ENCODE results near the gene P2RY11. TPM values are rescaled to one million over a fixed set of nuclear protein-coding genes. Genes with fewer than 3 reads are reported as not detected.

The P2RY11 gene
- total RNA-seq, 1 experiment from 2014 or later = 43.8 TPM

DNA sequence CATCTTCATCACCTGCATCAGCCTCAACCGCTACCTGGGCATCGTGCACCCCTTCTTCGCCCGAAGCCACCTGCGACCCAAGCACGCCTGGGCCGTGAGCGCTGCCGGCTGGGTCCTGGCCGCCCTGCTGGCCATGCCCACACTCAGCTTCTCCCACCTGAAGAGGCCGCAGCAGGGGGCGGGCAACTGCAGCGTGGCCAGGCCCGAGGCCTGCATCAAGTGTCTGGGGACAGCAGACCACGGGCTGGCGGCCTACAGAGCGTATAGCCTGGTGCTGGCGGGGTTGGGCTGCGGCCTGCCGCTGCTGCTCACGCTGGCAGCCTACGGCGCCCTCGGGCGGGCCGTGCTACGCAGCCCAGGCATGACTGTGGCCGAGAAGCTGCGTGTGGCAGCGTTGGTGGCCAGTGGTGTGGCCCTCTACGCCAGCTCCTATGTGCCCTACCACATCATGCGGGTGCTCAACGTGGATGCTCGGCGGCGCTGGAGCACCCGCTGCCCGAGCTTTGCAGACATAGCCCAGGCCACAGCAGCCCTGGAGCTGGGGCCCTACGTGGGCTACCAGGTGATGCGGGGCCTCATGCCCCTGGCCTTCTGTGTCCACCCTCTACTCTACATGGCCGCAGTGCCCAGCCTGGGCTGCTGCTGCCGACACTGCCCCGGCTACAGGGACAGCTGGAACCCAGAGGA lies 2.6 kb downstream of the P2RY11 start:
- DNase-seq (ENCODE audit: low read depth, low spot score) (no peak), ATAC-seq (peak; percentile 20)
- no peak overlapping the region for H3K4me3 ChIP-seq (replicated peaks in 1 of 2; ENCODE audit: low read depth in 1 of 2, low read length in 2 of 2)
- H3K79me2 ChIP-seq (ENCODE audit: insufficient read depth, low read length) = peaks cover 39% of the 10 kb centered on the region
- H3K9me3 ChIP-seq (ENCODE audit: control insufficient read depth in 1 of 2, insufficient read depth in 1 of 2, low read depth in 1 of 2, low read length in 2 of 2) = no peaks in the 10 kb centered on the region
- H3K27ac ChIP-seq (ENCODE audit: low read depth, low read length) = peak overlapping the region; percentile 47; the same call in 1 of the 2 replicates
- peaks cover 5 to 42% of the 10 kb centered on the region in 2 experiments for H3K4me1 ChIP-seq (ENCODE audit: control insufficient read depth in 1 of 2, insufficient read depth in 2 of 2, low read length in 2 of 2)
- POLR2A ChIA-PET = interaction anchor here (1.1 kb wide), 1 partner anchor 8 kb away, joined by 5 read pairs; the partner anchor contains the start of gene PPAN
- no peak overlapping the region for H3K9ac ChIP-seq (ENCODE audit: low read length)
- no peak overlapping the region for H2AFZ ChIP-seq (ENCODE audit: low read depth, low read length, poor library complexity, severe bottlenecking)
- CTCF ChIA-PET = interaction anchor here (1.2 to 3.0 kb wide), 3 partner anchors 18 to 183 kb away, joined by 3 to 13 read pairs (median 10); no protein-coding TSS in a partner anchor
- H3K27me3 ChIP-seq (ENCODE audit: insufficient read depth, low read length) = no peaks in the 10 kb centered on the region
- BruUV-seq (replicated peaks) = no TSS peak
- H4K20me1 ChIP-seq (ENCODE audit: insufficient read depth) = no peaks in the 10 kb centered on the region
- no peaks in the 10 kb centered on the region for H3K9me2 ChIP-seq (ENCODE audit: insufficient read depth)
- H3K36me3 ChIP-seq (ENCODE audit: control insufficient read depth in 1 of 2, insufficient read depth in 2 of 2, low read length in 2 of 2) = peaks cover 32 to 44% of the 10 kb centered on the region in 2 experiments; a peak in 3 of 4 replicates
- H3K4me2 ChIP-seq (ENCODE audit: low read length) = no peak overlapping the region
- TF ChIP-seq POLR2A (IDR thresholded peaks at IDR 0.05; ENCODE audit: borderline replicate concordance, extremely low read depth, insufficient read depth, insufficient read length) (no peak), ZFX (IDR thresholded peaks at IDR 0.05) (peak; percentile 12; the same call in 1 of the 2 replicates), CBX3 (IDR thresholded peaks at IDR 0.05; ENCODE audit: low read depth) (no peak), POLR2AphosphoS5 (IDR thresholded peaks at IDR 0.05; ENCODE audit: low read depth, low read length) (peak; percentile 14; the same call in 1 of the 2 replicates), CEBPB (IDR thresholded peaks at IDR 0.05; ENCODE audit: low read depth) (no peak), ZBTB33 (IDR thresholded peaks at IDR 0.05; ENCODE audit: extremely low read depth, insufficient replicate concordance, low read length) (no peak)
- TF ChIP-seq, protein P1, sequence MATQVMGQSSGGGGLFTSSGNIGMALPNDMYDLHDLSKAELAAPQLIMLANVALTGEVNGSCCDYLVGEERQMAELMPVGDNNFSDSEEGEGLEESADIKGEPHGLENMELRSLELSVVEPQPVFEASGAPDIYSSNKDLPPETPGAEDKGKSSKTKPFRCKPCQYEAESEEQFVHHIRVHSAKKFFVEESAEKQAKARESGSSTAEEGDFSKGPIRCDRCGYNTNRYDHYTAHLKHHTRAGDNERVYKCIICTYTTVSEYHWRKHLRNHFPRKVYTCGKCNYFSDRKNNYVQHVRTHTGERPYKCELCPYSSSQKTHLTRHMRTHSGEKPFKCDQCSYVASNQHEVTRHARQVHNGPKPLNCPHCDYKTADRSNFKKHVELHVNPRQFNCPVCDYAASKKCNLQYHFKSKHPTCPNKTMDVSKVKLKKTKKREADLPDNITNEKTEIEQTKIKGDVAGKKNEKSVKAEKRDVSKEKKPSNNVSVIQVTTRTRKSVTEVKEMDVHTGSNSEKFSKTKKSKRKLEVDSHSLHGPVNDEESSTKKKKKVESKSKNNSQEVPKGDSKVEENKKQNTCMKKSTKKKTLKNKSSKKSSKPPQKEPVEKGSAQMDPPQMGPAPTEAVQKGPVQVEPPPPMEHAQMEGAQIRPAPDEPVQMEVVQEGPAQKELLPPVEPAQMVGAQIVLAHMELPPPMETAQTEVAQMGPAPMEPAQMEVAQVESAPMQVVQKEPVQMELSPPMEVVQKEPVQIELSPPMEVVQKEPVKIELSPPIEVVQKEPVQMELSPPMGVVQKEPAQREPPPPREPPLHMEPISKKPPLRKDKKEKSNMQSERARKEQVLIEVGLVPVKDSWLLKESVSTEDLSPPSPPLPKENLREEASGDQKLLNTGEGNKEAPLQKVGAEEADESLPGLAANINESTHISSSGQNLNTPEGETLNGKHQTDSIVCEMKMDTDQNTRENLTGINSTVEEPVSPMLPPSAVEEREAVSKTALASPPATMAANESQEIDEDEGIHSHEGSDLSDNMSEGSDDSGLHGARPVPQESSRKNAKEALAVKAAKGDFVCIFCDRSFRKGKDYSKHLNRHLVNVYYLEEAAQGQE (IDR thresholded peaks at IDR 0.05; ENCODE audit: low read depth) = no peak
- RAD21 ChIA-PET (ENCODE audit: low non-redundant PET in 1 of 2, low total read pairs in 2 of 2, uncharacterized antibody in 2 of 2, unreplicated experiment in 2 of 2) = no interaction called here
- intact Hi-C loops (cut with micrococcal nuclease) = loop anchor here (1.0 to 2.0 kb wide), 2 partner anchors 180 to 183 kb away; no protein-coding TSS in a partner anchor
